Measurements from ENCODE around the gene ZNF831.

Gene ZNF831

DNA sequence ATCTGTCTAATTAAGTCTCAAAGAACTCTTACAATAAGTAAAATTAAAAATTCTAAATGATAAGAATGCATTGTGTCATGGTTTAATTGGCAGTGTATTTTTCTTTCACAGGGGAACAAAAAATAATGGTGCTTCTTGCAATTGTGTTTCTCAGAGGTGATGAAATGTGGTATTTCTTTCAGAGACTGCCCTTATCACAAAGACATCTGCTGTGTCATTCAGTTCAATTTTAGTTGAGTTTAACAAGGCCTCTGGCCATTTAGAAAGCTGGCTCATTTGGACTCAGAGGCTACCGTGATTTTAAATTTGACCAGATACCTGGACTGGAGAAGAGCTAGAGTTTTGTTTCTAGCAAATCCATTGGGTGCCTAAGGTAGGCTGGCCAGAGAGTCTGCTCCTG lies 23.6 kb upstream of the ZNF831 start:
- FAIRE-seq (no peak), DNase-seq (ENCODE audit: insufficient read length, low spot score) (no peak)

DNA sequence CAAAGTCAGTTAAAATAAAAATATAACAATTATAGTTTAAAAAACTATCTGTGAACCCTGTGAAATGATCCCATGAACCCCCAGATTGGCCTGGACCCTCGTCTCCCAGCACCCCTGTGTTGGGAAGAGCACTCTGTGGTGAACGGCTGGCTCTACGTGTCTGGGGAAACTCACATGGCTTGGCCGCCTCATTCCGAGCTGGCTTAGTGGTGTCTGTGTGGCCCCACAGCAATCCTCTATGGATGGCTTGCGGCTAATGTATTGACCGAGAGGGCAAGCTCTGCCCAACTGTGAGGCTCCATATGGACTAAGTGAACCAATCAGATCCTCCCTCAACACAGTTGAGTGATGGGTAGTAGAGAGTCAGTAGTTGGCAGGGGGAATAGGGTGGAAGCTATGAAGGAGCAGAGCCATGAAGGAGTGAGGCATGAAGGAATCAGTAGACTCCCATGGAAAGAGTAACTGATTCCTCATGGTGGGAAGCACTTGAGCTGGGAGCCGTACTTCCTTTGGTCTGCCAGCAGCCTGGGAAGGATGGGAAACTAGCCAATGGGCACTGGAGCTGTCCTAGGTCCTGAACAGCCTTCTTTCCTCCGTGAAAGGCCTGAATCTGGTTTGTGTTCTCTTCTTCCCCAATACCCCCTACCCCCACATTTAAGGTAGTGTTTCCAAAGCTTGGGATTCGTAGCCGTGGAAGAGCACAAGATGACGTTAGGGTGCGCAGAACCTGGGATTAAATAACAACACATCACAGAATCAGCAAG lies 21.6 kb upstream of the ZNF831 start:
- FAIRE-seq (no peak), DNase-seq (ENCODE audit: insufficient read length, low spot score) (no peak)

DNA sequence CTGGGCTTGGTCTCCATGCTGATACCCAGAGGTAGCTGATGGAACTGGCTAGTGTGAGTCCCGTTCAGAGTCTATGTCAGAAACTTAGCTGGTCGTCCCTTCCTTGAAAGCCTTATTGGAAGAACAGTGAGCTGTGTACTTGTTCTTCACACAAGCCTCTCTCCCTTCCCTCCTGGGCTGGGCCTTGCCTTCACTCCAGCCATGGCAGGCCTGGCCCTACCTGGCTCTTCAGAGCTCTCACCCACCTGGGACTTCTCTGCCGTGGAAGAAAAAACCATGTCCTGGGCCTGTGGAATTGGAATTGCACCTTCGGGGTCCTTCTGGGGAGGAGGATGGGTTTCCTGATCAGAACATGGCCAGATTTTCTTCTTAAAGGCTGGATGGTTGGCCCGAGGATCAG lies 20.3 kb upstream of the ZNF831 start:
- DNase-seq (ENCODE audit: insufficient read length, low spot score): no peak
- FAIRE-seq: no peak

DNA sequence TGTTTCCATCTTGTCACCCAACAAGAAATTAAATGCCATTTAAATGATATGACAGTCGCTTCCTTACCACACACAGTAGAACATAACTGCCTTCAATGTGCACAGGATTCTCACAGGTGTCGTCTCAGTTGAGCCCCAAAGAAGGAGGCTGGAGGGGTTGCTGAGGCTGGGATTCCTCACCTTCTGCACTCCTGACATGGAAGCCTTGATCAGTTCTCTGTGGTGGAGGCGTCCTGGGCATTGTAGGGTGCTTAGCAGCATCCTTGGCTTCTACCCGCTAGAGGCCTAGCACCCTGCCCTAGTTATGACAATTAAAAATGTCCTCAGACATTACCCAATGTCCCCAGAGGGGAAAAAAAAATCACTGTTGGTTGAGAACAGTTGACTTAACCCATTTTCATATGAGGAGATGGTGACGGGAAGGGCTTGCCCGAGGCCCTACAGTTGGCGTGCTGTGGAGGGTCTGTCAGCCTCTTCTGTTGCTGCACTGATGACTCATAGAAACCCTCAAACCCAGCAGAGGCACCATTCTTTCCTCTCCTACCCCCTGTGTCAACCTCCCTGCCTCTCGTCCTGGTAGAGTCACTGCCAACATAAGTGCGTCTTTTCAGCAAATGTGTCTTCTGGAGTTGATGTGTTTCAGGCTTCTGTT lies 19.3 kb upstream of the ZNF831 start:
- DNase-seq (ENCODE audit: insufficient read length, low spot score) (no peak), FAIRE-seq (no peak)

DNA sequence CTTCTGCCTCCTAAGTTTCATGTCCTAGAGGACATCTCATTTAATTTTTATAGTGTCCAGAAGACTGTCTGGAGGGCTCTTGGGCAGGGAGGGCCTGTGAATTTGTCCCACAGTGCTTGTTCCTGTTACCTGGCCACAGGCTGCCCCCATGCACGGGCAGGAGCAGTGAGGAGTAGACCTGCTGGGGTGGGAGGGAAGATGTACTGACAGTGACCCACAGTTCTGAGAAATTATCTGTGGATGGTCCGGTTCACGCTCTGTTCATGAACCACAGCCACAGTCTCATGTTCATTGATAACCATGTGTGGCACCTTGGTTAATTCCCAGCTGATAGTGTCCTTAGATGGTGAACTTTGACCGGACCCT lies 18.8 kb upstream of the ZNF831 start:
- DNase-seq (ENCODE audit: insufficient read length, low spot score): no peak
- no peak for FAIRE-seq

DNA sequence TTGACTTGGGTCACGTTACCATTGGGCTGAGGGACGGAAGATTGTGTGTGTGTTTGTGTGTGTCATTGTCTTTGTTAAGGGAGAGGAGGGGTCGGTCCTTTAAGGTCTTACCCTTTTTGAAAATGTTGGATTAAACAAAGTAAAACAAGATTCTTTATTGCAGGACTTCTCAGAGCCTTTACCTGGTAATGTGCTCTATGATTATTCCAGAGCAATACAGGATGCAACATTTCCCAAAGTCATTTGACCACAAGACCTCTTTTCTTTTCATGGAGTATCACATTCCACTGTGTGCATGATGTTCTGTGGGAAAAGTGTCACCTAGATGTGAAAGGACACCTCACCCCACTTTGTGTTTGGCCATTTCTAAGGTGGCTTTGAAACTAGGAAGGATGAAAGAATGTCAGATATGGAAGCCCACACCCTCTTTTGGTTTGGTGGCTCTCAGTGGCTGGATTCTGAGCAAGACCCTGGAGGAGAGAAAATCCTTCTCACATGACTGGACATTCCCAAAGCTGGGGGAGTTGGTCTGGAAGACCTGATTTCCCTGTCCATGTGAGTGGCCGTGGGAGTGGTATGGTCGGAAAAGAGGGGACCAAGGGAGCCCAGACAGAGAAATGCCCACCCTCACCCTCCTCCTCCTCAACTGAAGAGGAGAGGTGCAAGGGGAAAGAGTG lies 18.2 kb upstream of the ZNF831 start:
- no peak for FAIRE-seq
- no peak for DNase-seq (ENCODE audit: insufficient read length, low spot score)

DNA sequence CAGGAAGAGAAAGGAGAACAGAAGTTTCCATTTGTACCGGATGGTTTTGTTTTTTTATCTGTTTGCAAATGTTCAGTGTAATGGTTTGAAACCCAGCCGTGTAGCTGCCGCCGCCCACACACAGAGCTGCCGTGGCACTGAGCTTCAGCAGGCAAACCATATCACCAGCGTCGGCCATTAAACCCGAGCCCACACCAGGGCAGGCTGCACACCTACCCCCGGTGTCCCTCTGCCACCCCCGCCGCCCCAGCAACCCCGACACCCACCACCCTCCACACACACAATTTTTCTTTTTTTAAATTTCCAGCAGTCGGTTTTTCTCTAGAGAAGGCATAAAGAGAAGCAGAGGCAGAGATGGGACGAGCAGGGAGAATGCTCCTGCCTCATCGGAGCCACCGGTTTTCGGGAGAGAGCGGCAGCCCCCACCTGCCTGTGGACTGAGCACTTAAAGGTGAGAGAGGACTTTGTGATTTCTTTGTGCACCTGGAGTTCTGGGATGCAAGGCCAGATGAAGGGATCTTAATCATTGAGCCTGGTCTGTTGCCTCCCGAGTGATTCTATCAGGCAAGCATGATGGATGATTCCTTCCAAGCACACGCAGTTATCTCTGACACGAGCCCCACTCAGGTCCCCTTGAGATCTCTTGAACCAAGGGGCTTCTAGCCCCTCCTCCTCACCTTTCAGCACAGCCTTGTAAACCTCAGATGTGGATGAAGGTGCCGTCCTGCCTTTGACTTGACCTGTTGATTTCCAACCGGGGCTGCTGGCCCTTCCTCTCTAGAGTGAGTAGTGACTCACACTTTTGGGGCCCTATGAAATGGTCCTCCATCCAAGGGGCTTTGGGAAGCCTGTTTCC lies 17.5 kb upstream of the ZNF831 start:
- DNase-seq (ENCODE audit: insufficient read length, low spot score) (no peak), FAIRE-seq (no peak)

DNA sequence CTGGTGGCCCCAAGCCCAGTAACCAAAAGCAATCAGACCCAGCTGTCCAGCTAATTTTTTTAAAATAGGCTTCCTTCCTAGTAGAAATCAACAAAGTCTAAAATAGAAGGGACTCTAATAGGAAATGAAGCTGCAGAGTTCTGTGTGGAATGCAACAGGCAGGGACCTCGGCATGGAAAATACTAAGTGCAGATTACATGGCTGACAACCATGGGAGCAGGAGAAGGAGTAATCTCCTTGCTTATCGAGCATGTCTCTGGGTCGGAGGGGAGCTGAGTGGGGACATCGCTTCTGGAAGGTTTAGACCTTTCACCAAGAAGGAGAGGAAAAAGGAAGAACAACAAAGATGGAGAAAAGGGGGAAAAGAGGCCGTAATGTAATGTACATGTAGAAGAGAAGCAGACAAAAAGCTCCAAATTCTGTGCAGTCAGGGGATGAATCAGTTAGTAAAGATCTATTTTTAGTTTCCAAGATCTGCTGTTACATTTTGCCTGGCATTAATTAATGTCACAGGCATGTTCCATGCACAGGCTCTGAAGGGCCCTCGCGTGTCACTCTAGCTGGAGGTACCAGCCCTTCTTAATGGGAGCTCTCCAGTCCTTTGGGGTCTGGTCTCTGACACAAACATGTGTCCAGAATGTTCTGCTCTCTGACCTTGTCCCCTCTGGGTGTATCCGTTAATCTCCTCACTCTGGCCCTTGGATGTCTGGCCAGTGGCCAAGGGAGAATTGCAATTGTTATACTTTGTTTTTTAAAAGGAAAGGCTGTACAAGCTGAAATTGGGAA lies 16.6 kb upstream of the ZNF831 start:
- DNase-seq (ENCODE audit: insufficient read length, low spot score): no peak
- no peak for FAIRE-seq

DNA sequence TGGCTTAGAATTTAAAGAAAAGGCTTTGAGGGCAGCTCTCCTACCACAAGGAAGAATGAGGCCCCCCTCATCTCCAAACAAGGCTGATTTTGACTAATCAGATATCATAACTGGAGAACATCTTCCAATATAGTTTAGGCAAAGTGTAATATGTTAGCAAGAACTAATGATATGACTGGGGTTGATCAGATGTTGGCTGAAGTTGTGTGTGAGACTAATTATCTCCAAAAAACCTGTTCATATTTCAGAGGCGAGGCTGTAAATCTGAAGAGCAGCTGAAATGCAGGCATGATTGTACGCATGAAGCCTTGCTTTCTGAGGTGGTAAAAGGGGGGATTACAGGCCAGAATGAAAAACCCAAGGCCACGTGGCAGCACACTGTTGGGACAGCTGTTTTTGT lies 16.0 kb upstream of the ZNF831 start:
- DNase-seq (ENCODE audit: insufficient read length, low spot score) (no peak), FAIRE-seq (no peak)

DNA sequence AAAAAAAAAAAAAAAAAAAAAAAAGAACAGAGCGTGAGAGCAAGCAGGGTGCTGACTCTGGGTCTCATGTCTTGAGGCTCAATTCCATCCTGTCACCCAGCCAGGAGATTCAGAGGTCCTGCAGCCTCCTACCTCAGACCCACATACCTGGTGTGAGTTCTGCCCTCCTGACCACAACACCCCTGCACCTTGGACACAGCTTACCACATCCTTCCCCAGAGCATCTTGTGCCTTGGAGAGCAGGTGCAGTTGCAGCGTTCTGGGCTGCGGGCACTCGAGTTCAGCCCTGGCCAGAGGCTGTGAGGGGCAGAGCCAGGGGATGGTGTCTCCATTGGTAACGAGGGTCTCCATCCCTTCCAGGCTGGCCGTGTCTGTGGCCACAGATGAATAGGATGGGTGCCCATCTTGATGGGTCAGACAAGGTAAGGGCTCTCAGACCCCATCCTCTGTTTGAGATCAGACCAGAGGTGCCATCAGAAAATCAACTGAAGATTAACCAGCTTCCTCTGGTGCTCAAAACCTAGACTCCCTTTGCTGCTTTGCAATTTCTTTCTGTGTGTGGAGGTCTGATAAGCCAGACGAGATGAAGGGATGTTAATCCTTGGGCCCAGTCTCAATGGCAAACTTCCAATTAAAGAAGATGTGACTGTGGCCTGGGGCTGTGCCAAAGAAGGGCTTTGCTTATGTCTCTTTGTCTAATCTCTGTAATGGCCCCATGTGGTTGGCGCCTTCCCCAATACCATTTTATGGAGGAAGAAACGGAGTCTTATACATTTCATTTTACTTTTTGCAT lies 14.7 kb upstream of the ZNF831 start:
- no peak for FAIRE-seq

DNA sequence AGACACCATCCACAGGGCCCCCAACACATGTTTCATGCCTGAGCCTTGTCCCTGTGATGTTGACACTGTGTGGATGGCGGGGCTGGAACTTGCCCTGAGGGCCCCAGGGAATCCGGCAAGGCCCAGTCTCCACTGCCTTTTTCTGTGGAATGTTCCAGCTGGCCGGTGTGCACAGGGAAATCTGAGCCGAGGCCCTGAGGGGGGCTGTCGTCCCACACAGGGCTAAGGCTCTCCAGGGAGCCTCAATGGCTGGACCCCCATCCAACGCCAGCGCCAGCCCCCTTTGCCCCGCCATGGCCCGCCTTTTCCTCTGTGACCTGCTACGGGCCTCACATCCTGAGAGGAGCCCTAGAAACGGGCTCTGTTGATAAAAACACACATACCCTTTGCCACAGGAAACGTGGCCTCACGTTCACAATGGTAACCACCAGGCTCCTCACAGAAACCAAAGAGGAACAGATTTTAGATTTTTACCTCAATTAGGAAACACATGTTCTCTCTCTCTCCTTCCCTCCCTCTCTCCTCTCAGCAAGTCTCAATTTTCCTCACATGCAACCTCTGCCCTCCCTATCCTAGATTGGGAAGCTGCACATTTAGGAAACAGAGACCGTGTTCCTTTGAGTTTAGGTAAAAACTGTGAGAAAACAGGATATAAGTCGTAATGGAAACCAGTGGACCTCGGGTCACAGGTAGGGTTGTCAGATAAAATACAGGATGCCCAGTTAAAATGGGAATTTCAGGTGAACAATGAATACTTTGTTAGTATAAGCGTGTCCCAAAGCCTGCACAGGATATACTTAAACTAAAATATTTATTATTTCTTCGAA lies 13.7 kb upstream of the ZNF831 start:
- no peak for DNase-seq (ENCODE audit: insufficient read length, low spot score)
- no peak for FAIRE-seq

More for the DNA sequence above, 14.7 kb upstream of the ZNF831 start:
- no peak for DNase-seq (ENCODE audit: insufficient read length, low spot score)

DNA sequence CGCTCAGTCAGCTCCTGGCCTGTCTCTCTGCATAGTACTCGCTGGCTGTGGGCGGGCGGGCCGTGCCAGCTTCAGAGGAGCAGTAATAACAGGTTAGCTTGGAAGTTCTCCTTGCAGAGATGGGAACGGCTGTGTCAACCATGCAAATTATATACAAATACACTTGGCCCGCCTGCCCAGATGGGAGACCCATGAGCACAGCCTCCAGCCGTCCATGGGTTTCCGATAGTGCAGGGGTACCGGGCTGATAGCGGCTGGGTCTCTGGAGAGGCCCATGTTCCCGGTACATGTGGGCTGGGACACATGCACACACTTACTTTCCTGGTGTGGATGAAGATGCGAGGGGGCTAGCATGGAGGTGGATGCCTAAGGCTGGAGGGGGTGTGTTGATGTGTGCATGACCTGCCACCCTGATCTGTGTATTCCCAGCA lies 12.8 kb upstream of the ZNF831 start:
- FAIRE-seq (no peak), DNase-seq (ENCODE audit: insufficient read length, low spot score) (no peak)

DNA sequence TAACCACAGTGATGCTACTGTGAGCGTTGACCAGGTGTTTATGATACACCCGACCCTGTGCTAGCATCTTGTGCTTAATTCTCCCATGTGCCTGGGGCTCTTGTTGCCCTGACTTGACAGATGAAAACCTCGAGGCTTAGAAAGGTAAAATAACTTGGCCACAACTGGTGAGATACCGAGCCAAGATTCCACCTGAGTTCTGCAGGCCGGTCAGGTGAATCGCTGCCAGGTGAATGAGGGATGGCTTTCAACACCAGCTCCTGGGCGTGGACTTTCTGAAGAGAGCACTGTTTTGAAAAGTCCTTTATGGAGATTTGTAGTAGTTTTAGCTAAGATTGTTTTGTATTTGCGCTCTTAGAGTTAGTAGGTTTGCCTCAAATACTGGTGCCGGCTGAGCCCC lies 12.2 kb upstream of the ZNF831 start:
- DNase-seq (ENCODE audit: insufficient read length, low spot score) (no peak), FAIRE-seq (no peak)

DNA sequence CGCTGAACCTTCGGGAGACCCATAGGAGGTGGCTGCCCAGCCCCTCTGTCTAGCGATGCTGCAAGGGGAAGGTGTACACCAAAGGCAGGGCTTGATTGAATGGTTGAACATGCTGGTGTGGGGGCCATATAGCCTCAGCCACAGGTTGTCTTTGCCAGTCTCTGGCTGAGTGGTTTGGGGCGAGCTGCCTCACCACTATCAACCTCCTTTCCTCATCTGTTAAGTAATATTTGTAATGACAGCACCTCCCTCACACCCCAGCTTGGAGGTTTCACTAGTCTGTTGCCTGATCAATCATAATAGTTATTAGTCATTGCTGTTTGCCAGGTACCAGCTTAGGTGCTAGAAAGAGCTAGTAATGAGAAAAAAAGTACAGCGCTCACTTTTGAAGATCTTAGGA lies 11.8 kb upstream of the ZNF831 start:
- DNase-seq (ENCODE audit: insufficient read length, low spot score): no peak
- no peak for FAIRE-seq

DNA sequence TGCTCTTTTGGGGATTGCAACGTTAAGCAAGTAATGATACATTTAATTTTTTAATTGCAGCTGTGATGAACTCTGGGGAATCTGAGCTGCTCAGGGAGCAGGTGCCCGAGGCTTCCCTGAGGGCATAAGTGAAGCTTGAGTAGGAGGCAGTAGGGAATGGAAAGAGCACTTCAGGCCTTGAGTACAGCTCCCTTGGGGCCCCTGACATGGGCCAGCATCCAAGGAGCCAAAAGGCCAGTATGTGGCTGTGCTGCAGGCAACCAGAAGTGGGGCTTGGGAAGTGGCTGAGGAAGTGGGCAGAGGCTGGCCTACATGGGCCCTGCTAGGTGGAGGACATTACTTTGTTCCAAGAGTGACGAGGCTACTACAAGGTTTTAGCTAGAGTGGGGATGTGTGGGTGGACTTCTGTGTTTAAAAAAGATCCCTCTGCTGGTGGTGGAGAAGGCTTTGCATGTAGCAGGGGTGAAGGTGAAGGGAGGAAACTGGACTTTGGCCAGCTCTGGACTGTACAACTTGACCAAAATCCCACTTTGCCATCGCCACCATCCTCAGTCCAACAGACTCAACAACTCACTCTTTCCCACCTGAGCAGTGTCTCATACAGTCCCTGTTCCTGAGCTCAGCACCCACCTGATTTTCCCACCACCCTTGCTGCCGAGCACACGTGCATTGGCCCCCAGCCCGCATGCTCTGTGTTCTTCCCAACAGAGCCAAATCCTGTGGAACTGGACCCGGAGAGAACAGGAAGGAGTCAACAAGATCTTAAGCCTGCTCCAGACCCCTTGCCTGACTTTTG lies 10.9 kb upstream of the ZNF831 start:
- FAIRE-seq (no peak), DNase-seq (ENCODE audit: insufficient read length, low spot score) (no peak)

DNA sequence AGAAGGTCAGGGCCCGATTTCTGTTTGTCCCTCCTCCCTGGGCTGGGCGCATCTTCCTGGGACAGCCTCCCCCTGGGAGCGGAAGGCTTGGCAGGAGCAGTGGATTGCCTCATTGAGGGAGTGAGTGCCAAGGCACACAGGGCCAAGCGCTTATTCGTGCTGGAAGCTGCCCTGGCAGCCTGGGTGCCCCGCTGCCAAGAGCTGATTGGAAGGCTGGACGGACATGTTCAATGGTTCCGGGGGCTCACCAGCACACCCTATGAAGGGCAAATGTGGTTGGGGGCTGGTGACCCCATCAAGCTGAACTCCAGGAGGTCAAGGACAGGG lies 10.3 kb upstream of the ZNF831 start:
- FAIRE-seq: no peak
- DNase-seq (ENCODE audit: insufficient read length, low spot score): no peak

DNA sequence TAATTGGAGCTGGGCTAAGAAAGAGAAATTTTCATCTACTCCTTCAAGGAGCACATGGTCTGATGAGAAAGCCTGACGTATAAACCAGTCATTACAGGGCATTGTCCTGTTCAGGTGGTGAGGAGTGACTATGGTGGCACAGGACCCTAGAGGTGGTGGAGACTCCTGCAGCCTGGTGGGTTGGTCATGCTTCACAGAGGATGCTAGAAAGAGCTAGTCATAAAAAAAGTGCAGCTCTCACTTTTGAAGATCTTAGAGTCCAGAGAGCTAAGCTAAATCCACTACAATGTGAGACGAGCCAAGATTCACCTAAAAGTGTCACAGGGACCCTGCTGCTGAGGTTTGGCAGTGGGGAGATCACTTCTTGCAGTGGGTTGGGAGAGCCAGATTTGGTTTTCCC lies 9.8 kb upstream of the ZNF831 start:
- no peak for FAIRE-seq
- DNase-seq (ENCODE audit: insufficient read length, low spot score): no peak

Measured in GM19239 (cell line).